Peyer's patch (tissue), 4 donors: ENCODE measurements around the gene USH1G.

Experiments
- CTCF ChIP-seq, 6 experiments: fragments of 450-650 bp in 4 of 6; fragments of 200-600 bp in 2 of 6; sonication (generic) in 1 of 6; IDR thresholded peaks; one replicate each; pipeline ENCODE4 v1.5.1; 2017 to 2019; ENCODE audit warnings: antibody characterized with exemption in 6 of 6, mild to moderate bottlenecking in 3 of 6, moderate library complexity in 1 of 6
- POLR2A ChIP-seq, 2 donors: fragments of 450-650 bp; IDR thresholded peaks; one replicate each; pipeline ENCODE4 v1.5.1; 2017; ENCODE audit warnings: antibody characterized with exemption in 2 of 2, mild to moderate bottlenecking in 2 of 2, moderate library complexity in 2 of 2

- TF ChIP-seq CTCF (IDR thresholded peaks at IDR 0.05) (peak in 3 of 6 experiments; percentile 29 to 32 (median 32)), POLR2A (IDR thresholded peaks at IDR 0.05) (no peak)
These were observed 3.4 kb downstream of the USH1G start for GRCh38 chr17:74919440-74920305.
